ENCODE measurements around the gene CISH. TPM values are rescaled to one million over a fixed set of nuclear protein-coding genes. Genes with fewer than 3 reads are reported as not detected.

Gene CISH
- total and polyA plus RNA-seq, 2 donors from 2014 or later: 30.8 to 59.4 TPM

DNA sequence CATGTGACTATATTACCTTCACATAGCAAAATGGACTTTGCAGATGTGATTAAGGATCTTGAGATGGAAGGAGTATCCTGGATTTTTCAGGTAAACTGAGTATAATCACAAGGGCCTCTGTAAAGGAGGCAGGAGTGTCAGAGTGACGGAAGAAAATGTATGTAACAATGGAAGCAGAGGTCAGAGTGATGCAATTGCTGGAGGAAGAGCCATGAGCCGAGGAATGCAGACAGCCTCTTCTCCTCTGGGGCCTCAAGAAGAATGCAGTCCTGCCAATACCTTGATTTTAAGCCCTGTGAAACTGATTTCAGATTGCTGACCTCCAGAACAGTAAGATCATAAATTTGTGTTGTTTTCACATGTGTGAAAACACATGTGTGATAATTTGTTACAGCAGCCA lies 27.2 kb downstream of the CISH start:
- Histone ChIP-seq H3K9me3 (ENCODE audit: control insufficient read depth in 2 of 3, insufficient read depth in 1 of 3, low read length in 3 of 3) (no peaks in the 10 kb centered on the region), H3K27ac (ENCODE audit: low read depth in 2 of 2, low read length in 2 of 2) (no peak overlapping the region), H3K36me3 (ENCODE audit: control insufficient read depth in 2 of 3, insufficient read depth in 3 of 3, low read length in 3 of 3) (peaks cover 0 to 8% (median 2%) of the 10 kb centered on the region in 3 donors), H3K27me3 (ENCODE audit: control insufficient read depth, insufficient read depth, low read length) (no peaks in the 10 kb centered on the region), H3K9ac (ENCODE audit: low read length in 3 of 3) (no peak overlapping the region), H3K4me3 (ENCODE audit: low read length in 3 of 3) (no peak overlapping the region), H3K4me1 (ENCODE audit: control insufficient read depth in 2 of 3, insufficient read depth in 2 of 3, low read depth in 1 of 3, low read length in 3 of 3) (peaks cover 0 to 3% (median 0%) of the 10 kb centered on the region in 3 donors)
- FAIRE-seq (no peak), DNase-seq (no peak)
- TF ChIP-seq, protein P1, sequence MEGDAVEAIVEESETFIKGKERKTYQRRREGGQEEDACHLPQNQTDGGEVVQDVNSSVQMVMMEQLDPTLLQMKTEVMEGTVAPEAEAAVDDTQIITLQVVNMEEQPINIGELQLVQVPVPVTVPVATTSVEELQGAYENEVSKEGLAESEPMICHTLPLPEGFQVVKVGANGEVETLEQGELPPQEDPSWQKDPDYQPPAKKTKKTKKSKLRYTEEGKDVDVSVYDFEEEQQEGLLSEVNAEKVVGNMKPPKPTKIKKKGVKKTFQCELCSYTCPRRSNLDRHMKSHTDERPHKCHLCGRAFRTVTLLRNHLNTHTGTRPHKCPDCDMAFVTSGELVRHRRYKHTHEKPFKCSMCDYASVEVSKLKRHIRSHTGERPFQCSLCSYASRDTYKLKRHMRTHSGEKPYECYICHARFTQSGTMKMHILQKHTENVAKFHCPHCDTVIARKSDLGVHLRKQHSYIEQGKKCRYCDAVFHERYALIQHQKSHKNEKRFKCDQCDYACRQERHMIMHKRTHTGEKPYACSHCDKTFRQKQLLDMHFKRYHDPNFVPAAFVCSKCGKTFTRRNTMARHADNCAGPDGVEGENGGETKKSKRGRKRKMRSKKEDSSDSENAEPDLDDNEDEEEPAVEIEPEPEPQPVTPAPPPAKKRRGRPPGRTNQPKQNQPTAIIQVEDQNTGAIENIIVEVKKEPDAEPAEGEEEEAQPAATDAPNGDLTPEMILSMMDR (IDR thresholded peaks at IDR 0.05; ENCODE audit: borderline replicate concordance, extremely low read depth, insufficient read depth): no peak
- intact Hi-C loops (cut with DNase I): no loop called here

DNA sequence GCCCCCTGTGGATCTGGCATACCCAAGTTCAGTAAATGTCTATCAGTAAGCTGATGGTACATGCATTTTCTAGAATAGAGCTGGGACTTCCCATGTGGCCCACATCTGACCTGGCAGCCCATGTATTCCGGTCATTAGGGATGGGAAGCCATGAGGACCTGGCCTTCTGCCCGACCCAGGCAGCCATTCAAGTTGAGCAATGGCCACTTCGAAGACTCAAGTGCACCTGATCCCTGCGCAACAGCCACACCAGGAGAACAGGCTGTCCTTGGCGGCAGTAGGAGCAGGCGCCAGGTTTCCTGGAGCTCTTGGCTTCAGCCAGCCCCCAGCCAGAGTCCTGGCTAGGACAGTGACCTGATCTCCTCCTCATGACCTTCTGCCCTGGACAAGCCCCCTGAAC lies 27.7 kb downstream of the CISH start:
- no peak for DNase-seq
- Histone ChIP-seq H3K36me3 (ENCODE audit: control insufficient read depth in 2 of 3, insufficient read depth in 3 of 3, low read length in 3 of 3) (peaks cover 0 to 8% (median 2%) of the 10 kb centered on the region in 3 donors), H3K9me3 (ENCODE audit: control insufficient read depth in 2 of 3, insufficient read depth in 1 of 3, low read length in 3 of 3) (no peaks in the 10 kb centered on the region), H3K4me1 (ENCODE audit: control insufficient read depth in 2 of 3, insufficient read depth in 2 of 3, low read depth in 1 of 3, low read length in 3 of 3) (peaks cover 0 to 3% (median 0%) of the 10 kb centered on the region in 3 donors), H3K27me3 (ENCODE audit: control insufficient read depth, insufficient read depth, low read length) (no peaks in the 10 kb centered on the region), H3K4me3 (ENCODE audit: low read length in 3 of 3) (no peak overlapping the region), H3K9ac (ENCODE audit: low read length in 3 of 3) (no peak overlapping the region), H3K27ac (ENCODE audit: low read depth in 2 of 2, low read length in 2 of 2) (no peak overlapping the region)
- intact Hi-C loops (cut with DNase I): no loop called here
- TF ChIP-seq, protein P1 (IDR thresholded peaks at IDR 0.05; ENCODE audit: borderline replicate concordance, extremely low read depth, insufficient read depth): no peak
- no peak for FAIRE-seq

DNA sequence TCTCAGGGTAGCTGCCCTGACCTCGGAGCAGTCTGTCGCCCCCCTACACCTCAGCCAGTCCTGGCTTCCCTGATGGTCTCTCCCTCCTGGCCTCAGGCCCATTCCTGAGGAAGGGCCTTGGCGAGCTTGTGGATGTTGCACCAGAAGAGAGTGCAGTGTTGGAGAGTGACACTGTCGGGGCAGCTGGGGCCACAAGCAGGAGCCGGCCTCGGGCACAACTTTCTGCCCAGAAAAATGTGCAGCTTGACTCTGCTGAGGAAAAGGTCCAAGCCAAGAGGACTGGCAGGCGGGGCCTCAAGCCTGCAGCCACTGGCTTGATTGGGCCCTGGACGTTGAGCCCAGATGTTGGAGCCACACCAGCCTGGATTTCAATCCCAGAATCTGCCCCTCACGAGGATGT lies 29.5 kb downstream of the CISH start:
- Histone ChIP-seq H3K27me3 (ENCODE audit: control insufficient read depth, insufficient read depth, low read length) (no peaks in the 10 kb centered on the region), H3K36me3 (ENCODE audit: control insufficient read depth in 2 of 3, insufficient read depth in 3 of 3, low read length in 3 of 3) (peaks cover 0 to 15% (median 4%) of the 10 kb centered on the region in 3 donors), H3K4me1 (ENCODE audit: control insufficient read depth in 2 of 3, insufficient read depth in 2 of 3, low read depth in 1 of 3, low read length in 3 of 3) (peaks cover 0 to 3% (median 0%) of the 10 kb centered on the region in 3 donors), H3K9ac (ENCODE audit: low read length in 3 of 3) (no peak overlapping the region), H3K27ac (ENCODE audit: low read depth in 2 of 2, low read length in 2 of 2) (no peak overlapping the region), H3K4me3 (ENCODE audit: low read length in 3 of 3) (no peak overlapping the region), H3K9me3 (ENCODE audit: control insufficient read depth in 2 of 3, insufficient read depth in 1 of 3, low read length in 3 of 3) (no peaks in the 10 kb centered on the region)
- no peak for DNase-seq
- intact Hi-C loops (cut with DNase I): no loop called here
- FAIRE-seq: no peak
- TF ChIP-seq, protein P1 (IDR thresholded peaks at IDR 0.05; ENCODE audit: borderline replicate concordance, extremely low read depth, insufficient read depth): no peak

DNA sequence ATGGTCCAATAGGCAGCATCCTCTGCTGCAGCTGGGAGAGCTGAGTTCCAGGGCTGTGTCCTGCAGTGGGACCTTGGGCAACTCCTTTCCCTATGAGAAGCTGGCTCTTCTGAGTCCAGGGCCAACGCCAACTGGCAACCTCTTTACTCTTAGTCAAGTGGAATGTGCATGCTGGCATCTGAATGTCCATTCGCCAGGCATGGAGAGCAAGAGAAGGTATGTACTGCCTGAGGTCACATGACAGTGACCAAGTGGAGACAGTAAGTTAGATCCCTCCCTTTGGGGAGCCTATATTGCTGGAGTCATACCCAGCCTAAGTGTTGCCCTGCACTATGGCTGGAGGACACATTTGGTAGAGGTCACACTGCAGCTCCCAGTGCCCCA lies 30.1 kb downstream of the CISH start:
- FAIRE-seq: no peak
- peaks cover 0 to 2% (median 0%) of the 10 kb centered on the region in 3 donors for H3K4me1 ChIP-seq (ENCODE audit: control insufficient read depth in 2 of 3, insufficient read depth in 2 of 3, low read depth in 1 of 3, low read length in 3 of 3)

More for the DNA sequence above, 30.1 kb downstream of the CISH start:
- Histone ChIP-seq H3K9ac (ENCODE audit: low read length in 3 of 3) (no peak overlapping the region), H3K4me3 (ENCODE audit: low read length in 3 of 3) (no peak overlapping the region), H3K27ac (ENCODE audit: low read depth in 2 of 2, low read length in 2 of 2) (no peak overlapping the region), H3K27me3 (ENCODE audit: control insufficient read depth, insufficient read depth, low read length) (no peaks in the 10 kb centered on the region), H3K36me3 (ENCODE audit: control insufficient read depth in 2 of 3, insufficient read depth in 3 of 3, low read length in 3 of 3) (peaks cover 0 to 15% (median 4%) of the 10 kb centered on the region in 3 donors), H3K9me3 (ENCODE audit: control insufficient read depth in 2 of 3, insufficient read depth in 1 of 3, low read length in 3 of 3) (no peaks in the 10 kb centered on the region)
- no peak for DNase-seq
- TF ChIP-seq, protein P1 (IDR thresholded peaks at IDR 0.05; ENCODE audit: borderline replicate concordance, extremely low read depth, insufficient read depth): no peak
- intact Hi-C loops (cut with DNase I): no loop called here

All from kidney (tissue), 14 donors.